HL-60 (cell line): ENCODE results near the gene RASGEF1B.

Source experiments
- DNase-seq, 2 experiments: peaks; one replicate each; pipeline ENCODE4 v3.0.0-alpha.2; 2010 to 2020; ENCODE audit warnings: low read depth in 1 of 2, low spot score in 1 of 2
- H3K27ac ChIP-seq: fragments of 250-450 bp; sonication (Bioruptor Pico); replicated peaks from 2 replicates; pipeline ENCODE4 v1.5.1; 2020; ENCODE audit warnings: mild to moderate bottlenecking, moderate library complexity
- H3K27me3 ChIP-seq: fragments of 250-450 bp; sonication (Bioruptor Pico); 2 replicates; pipeline ENCODE4 v1.5.1; 2021; ENCODE audit warnings: mild to moderate bottlenecking, moderate library complexity; ENCODE audit not compliant: insufficient read depth, poor library complexity, severe bottlenecking
- H3K4me3 ChIP-seq: replicated peaks from 2 replicates; pipeline ENCODE4 v1.5.1; 2011; ENCODE audit warnings: mild to moderate bottlenecking, control low read depth, low read length; ENCODE audit not compliant: insufficient read depth
- GABPA ChIP-seq: IDR thresholded peaks from 2 replicates; pipeline ENCODE4 v1.6.1; 2012; ENCODE audit warnings: low read depth
- POLR2AphosphoS5 ChIP-seq: IDR thresholded peaks from 2 replicates; pipeline ENCODE4 v1.6.1; 2012; ENCODE audit warnings: low read depth
- SPI1 ChIP-seq: IDR thresholded peaks from 2 replicates; pipeline ENCODE4 v1.6.1; 2012; ENCODE audit warnings: low read depth, mild to moderate bottlenecking, borderline replicate concordance
- TF ChIP-seq, protein P1 (sequence below): IDR thresholded peaks from 2 replicates; pipeline ENCODE4 v1.6.1; 2012; ENCODE audit warnings: low read depth; ENCODE audit not compliant: insufficient replicate concordance
- TF ChIP-seq, protein P2 (sequence below): IDR thresholded peaks from one replicate; pipeline ENCODE4 v1.5.1; 2011; ENCODE audit warnings: low read length, control low read depth, inconsistent platforms; ENCODE audit not compliant: insufficient read depth

Gene RASGEF1B

DNA sequence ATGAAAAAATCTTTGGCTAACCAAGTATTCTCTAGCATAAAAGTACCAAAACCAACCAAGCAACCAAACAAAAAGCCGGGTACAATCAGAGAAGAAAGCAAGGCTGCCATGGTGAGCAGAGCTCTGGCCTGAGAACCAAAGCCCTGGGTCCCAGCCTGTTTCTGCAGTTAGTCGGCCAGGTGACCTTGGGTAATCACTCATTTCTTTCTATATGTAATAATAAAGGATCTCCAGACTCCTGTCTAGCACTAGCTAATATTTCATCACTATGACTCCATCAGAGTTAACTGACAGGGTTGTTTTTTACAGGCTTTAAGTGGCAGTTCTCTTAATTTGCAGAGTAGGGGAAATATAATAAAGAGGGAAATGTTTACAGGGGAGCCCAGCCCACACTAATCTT lies 34.0 kb upstream of the RASGEF1B start:
- no peaks in the 10 kb centered on the region for H3K27me3 ChIP-seq
- TF ChIP-seq, protein P1, sequence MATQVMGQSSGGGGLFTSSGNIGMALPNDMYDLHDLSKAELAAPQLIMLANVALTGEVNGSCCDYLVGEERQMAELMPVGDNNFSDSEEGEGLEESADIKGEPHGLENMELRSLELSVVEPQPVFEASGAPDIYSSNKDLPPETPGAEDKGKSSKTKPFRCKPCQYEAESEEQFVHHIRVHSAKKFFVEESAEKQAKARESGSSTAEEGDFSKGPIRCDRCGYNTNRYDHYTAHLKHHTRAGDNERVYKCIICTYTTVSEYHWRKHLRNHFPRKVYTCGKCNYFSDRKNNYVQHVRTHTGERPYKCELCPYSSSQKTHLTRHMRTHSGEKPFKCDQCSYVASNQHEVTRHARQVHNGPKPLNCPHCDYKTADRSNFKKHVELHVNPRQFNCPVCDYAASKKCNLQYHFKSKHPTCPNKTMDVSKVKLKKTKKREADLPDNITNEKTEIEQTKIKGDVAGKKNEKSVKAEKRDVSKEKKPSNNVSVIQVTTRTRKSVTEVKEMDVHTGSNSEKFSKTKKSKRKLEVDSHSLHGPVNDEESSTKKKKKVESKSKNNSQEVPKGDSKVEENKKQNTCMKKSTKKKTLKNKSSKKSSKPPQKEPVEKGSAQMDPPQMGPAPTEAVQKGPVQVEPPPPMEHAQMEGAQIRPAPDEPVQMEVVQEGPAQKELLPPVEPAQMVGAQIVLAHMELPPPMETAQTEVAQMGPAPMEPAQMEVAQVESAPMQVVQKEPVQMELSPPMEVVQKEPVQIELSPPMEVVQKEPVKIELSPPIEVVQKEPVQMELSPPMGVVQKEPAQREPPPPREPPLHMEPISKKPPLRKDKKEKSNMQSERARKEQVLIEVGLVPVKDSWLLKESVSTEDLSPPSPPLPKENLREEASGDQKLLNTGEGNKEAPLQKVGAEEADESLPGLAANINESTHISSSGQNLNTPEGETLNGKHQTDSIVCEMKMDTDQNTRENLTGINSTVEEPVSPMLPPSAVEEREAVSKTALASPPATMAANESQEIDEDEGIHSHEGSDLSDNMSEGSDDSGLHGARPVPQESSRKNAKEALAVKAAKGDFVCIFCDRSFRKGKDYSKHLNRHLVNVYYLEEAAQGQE: no peak
- TF ChIP-seq, protein P2, sequence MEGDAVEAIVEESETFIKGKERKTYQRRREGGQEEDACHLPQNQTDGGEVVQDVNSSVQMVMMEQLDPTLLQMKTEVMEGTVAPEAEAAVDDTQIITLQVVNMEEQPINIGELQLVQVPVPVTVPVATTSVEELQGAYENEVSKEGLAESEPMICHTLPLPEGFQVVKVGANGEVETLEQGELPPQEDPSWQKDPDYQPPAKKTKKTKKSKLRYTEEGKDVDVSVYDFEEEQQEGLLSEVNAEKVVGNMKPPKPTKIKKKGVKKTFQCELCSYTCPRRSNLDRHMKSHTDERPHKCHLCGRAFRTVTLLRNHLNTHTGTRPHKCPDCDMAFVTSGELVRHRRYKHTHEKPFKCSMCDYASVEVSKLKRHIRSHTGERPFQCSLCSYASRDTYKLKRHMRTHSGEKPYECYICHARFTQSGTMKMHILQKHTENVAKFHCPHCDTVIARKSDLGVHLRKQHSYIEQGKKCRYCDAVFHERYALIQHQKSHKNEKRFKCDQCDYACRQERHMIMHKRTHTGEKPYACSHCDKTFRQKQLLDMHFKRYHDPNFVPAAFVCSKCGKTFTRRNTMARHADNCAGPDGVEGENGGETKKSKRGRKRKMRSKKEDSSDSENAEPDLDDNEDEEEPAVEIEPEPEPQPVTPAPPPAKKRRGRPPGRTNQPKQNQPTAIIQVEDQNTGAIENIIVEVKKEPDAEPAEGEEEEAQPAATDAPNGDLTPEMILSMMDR: no peak
- TF ChIP-seq GABPA (no peak), POLR2AphosphoS5 (no peak), SPI1 (no peak)
- DNase-seq: no peak
- 0 out of 2 replicates have a peak overlapping the region, but pooled peaks have one; percentile 4 for H3K27ac ChIP-seq
- no peak overlapping the region for H3K4me3 ChIP-seq

DNA sequence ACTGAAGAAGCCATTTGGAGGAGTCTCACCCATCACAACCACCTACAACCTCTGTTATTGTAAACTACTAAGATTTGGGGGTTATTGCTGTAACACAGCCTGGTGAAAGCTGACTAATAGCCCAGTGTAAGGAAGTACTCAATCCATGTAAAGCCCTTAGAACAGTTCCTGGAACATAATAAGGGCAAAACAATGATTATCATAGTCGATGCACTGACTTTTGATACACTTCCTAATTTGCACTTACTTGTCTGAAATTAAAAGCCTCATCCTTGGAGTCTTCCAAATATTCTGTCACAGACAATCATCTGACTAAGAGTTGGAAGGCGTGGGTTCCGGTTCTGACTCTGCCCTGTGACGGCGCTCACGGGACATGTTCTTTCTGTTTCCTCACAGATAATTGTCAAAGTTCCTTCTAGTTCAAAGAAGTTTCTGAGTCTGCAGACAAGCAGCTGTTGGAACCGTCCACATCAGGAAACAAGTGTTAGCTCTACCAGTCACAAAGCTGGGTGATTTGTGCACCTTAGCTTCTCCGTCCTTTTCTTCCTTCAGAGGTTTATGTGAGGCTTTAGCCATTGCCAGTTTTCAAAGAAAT lies 33.4 kb upstream of the RASGEF1B start:
- H3K27ac ChIP-seq: 0 out of 2 replicates have a peak overlapping the region, but pooled peaks have one; percentile 4
- no peak overlapping the region for H3K4me3 ChIP-seq
- TF ChIP-seq GABPA: no peak
- TF ChIP-seq, protein P1: no peak
- TF ChIP-seq, protein P2: no peak
- 0 out of 2 replicates have a peak, but pooled peaks have one; percentile 6 for TF ChIP-seq SPI1
- TF ChIP-seq POLR2AphosphoS5: no peak
- peak in 1 of 2 experiments; percentile 51 for DNase-seq
- no peaks in the 10 kb centered on the region for H3K27me3 ChIP-seq

DNA sequence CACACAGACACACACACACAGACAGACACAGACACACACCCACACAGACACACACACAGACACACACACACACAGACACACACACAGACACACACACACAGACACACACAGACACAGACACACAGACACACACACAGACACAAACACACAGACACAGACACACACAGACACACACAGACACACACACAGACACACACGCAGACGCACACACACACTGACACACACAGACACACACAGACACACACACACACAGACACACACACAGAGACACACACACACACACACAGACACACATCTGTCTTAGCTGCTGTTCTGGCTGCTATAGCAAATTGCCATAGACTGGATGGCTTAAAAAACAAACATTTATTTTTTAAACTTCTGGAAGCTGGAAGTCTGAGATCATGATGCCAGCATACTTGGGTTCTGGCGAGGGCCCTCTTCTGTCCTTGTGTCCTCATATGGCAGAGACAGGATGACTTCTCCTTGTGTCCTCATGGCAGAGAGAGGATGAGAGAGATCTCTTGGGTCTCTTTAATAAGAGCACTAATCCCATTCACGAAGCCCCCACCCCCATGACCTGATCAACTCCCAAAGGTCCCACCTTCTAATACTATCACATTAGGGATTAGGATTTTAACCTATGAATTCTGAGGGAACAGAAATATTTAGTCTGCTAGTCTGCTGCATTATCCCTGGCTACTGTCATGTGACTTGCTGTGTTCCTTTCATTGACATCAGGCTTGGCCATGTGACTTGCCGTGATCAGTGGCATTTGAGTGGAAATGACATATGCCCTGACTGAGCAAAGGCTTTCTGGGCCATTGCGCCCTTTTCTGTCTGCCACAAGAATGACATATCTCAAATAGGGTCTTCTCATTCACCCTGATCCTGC lies 32.7 kb upstream of the RASGEF1B start:
- no peak overlapping the region for H3K4me3 ChIP-seq
- no peaks in the 10 kb centered on the region for H3K27me3 ChIP-seq
- no peak overlapping the region for H3K27ac ChIP-seq
- no peak for TF ChIP-seq GABPA
- TF ChIP-seq, protein P2: no peak
- no peak for TF ChIP-seq POLR2AphosphoS5
- no peak for TF ChIP-seq SPI1
- TF ChIP-seq, protein P1: no peak
- no peak for DNase-seq
